Gastroesophageal sphincter (tissue), 3 donors: Measurements from ENCODE around the gene ADD3.

Experiments
- EP300 ChIP-seq: sonication (generic); formaldehyde crosslinking; IDR thresholded peaks from one replicate; pipeline ENCODE4 v1.6.1; 2017; ENCODE audit warnings: antibody characterized with exemption, mild to moderate bottlenecking
- TF ChIP-seq, protein P1 (sequence below), 4 experiments: fragments of 200-600 bp in 2 of 4; fragments of 450-650 bp in 2 of 4; sonication (generic) in 1 of 4; IDR thresholded peaks; one replicate each; pipeline ENCODE4 v1.5.1; 2017 to 2019; ENCODE audit warnings: antibody characterized with exemption in 4 of 4, mild to moderate bottlenecking in 2 of 4, moderate library complexity in 2 of 4

DNA sequence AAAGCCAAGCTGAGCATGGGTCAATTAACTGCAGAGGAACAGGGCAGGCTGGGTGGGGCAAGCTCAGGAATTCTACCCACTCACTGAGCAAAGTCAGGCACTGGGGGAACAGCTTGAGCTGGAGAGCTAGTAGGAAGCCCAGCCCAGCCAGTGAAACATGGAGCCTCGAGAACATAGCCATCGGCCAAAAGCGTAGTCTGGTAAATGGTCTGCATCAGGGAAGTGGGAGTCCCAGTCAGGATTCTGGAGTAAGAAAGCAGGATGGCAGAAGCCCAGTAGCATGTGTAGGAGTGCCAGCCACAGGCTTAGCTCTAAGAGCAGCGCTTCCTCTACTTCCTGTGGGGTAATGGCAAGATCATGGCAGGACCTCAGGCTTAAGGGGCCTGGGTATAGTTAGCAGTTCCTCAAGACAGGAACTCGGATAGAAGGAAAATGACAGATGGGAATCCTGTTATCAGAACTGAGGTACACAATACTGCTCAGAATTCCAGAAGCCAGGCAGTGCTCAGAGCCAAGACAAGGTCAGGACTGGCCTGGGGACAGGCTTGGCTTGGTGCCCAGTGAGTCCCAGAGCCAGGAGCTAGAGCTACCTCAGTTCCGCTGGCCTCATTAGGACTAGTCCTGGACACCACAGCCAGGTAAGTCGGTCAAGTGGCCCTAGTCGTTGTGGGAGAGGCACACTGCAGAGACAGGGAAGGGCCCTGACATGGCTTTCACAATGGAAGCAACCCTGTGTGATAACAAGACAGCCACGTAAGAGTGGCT, 134.3 kb downstream of the ADD3 start:
- TF ChIP-seq, protein P1, sequence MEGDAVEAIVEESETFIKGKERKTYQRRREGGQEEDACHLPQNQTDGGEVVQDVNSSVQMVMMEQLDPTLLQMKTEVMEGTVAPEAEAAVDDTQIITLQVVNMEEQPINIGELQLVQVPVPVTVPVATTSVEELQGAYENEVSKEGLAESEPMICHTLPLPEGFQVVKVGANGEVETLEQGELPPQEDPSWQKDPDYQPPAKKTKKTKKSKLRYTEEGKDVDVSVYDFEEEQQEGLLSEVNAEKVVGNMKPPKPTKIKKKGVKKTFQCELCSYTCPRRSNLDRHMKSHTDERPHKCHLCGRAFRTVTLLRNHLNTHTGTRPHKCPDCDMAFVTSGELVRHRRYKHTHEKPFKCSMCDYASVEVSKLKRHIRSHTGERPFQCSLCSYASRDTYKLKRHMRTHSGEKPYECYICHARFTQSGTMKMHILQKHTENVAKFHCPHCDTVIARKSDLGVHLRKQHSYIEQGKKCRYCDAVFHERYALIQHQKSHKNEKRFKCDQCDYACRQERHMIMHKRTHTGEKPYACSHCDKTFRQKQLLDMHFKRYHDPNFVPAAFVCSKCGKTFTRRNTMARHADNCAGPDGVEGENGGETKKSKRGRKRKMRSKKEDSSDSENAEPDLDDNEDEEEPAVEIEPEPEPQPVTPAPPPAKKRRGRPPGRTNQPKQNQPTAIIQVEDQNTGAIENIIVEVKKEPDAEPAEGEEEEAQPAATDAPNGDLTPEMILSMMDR (IDR thresholded peaks at IDR 0.05), result no peak
- TF ChIP-seq EP300, result no peak
